Stimulated activated CD8-positive, alpha-beta memory T cell treated with anti-CD3 and anti-CD28 coated beads, Interleukin-4, amount 100 ng/mL, for 1 hour (primary cell): Measurements from ENCODE around the gene PIN1.
"Not testable (repeated sequence)": the region's sequence is repeated elsewhere in the genome, so short reads cannot be mapped to it uniquely, and the experiment has no call there.

ENCODE experiments used
- DNase-seq, 2 donors: peaks; one replicate each; pipeline ENCODE4 v3.0.0-alpha.2; 2020; ENCODE audit warnings: low read depth in 2 of 2, low spot score in 1 of 2

PIN1 gene

DNA sequence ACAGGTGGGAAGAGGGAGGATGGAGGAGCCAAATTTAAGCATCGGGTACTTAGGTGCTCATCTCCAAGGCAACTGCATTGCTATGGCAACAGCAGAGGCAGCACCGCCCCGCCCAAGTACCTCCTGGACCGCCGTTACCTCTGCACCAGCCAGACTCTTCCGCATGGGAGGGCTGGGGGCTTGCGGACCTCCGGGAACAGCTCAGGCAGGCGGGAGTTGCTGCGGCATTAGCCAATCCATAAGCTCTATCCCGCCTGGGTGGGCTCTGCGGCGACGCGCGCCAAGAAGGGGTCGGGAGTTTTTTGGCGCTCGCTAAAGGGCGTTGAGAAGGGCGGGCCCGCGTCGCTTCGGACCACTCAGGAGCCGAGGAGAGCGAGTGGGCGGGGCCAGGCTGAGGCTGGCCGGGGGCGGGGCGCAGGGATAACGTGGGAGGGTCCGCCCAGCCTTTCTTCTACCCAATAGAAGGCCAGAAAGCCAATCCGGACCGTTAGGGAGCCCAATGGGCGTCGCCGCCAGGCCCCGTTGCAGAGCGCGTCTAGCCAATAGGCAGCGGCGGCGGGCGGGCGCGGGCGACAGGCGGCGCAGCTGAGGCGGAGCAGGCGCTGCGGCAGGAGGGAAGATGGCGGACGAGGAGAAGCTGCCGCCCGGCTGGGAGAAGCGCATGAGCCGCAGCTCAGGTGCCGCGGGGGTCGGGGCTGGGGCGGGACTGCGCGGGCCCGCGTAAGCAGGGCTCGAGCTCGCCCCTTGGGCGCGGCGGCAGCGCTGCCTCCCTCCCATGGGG is at the start of gene PIN1:
PIN1 (plus strand) TSS at position 593 of the 781 bp plus-strand sequence; CDS start at position 620, 27 bp downstream.
- peak; percentile 95 to 98 for DNase-seq

DNA sequence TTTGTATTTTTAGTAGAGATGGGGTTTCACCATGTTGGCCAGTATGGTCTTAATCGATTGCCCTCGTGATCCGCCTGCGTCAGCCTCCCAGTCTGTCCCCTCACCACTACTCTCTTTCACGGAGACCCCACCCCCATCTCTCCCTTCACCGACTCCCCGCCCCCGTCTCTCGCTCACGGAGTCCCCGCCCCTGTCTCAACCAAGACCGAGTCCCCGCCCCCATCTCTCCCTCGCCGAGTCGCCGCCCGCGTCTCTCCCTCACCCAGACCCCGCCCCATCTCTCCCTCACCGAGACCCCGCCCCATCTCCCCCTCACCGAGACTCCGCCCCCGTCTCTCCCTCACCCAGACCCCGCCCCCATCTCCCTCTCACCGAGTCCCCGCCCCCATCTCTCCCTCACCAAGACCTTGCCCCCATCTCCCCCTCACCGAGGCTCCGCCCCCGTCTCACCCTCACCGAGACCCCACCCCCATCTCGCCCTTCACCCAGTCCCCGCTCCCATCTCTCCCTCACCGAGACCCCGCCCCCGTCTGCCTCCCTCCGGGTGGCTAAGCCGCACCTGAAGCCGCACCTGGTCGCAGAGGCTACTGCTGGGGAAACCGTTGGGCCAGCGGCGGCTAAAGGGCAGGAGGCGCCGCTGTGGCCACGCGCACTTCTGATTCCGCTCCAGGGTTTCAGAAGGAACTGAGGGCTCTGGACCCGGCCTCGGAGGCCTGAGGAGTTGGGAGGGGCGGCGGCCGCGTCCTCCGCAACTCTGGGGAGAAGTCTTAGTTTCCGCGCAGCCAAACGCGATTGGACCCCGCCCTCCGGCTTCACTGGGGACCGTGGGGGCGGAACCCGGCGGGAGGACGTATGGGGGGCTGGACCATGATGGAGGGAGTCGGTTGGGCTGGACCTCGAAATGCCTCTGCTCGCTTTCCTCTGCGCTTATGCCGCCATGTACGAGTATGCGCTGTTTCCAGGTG is 49.5 kb upstream of the PIN1 start:
- peak; percentile 93 to 94 for DNase-seq

DNA sequence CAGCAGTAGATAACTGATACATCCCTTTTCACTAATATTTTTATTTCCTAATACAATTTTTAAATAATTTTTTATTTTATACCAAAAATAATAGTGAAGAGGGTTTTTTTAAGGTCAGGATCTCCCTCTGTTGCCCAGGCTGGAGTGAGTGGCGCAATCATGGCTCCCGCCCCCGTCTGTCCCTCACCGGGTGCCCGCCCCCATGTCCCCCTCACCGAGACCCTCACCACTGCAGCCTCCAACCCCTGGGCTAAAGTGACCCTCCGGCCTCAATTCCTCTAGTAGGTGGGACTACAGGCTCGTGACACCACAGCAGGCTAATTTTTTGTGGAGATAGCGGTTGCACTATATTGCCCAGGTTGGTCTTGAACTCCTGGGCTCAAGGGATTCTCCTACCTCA is 48.8 kb upstream of the PIN1 start:
- DNase-seq = no peak

DNA sequence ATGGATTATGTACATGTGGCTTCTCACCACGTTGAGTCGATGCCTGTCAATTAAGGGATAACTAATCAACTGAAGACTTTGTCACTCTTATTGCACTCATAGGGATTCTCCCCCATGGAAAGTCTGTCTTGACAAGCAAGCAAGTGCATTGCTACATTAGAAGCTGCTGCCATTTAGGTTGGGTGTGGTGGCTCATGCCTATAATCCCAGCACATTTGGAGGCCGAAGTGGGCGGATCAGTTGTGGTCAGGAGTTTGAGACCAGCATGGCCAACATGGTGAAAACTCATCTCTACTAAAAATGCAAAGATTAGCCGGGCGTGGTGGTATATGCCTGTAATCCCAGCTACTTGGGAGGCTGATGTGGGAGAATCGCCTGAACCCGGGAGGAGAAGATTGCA is 48.3 kb upstream of the PIN1 start:
- no peak for DNase-seq

DNA sequence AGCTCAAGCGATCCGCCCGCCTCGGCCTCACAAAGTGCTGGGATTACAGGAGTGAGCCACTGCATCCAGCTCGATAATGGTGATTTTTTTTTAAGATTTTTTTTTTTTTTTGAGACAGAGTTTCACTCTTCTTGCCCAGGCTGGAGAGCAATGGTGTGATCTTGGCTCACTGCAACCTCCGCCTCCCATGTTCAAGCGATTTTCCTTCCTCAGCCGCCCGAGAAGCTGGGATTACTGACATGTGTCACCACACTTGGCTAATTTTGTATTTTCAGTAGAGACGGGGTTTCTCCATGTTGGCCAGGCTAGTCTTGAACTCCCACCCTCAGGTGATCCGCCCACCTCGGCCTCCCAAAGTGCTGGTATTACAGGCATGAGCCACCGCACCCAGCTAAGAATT is 46.5 kb upstream of the PIN1 start:
- DNase-seq = not testable (repeated sequence)

DNA sequence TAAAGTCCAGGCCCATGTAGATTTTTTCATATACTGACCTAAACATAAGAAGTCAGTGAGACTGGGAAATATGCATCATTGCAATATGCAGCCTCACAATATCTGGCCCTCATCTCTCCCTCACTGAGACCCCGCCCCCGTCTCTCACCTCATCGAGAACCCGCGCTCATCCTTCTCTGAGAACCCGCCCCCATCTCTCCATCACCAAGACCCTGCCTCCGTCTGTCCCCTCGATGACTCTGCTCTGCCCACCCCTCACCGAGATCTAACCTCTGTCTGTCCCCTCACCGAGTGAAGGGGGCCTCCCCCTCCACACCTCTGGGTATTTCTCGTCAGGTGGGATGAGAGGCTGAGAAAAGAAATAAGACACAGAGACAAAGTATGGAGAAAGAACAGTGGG is 46.1 kb upstream of the PIN1 start:
- DNase-seq = no peak

DNA sequence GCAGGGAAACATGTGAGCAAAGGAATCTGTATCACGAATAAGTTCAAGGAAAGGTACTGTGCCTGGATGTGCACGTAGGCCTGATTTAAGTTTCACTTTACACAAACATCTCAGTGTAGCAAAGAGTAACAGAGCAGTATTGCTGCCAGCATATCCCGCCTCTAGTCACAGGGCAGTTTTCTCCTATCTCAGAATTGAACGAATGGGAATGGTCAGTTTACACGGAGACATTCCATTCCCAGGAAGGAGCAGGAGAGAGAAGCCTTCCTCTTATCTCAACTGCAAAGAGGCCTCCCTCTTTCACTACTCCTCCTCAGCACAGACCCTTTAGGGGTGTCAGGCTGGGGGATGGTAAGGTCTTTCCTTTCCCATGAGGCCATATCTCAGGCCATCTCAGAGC is 45.5 kb upstream of the PIN1 start:
- DNase-seq = not testable (repeated sequence)

DNA sequence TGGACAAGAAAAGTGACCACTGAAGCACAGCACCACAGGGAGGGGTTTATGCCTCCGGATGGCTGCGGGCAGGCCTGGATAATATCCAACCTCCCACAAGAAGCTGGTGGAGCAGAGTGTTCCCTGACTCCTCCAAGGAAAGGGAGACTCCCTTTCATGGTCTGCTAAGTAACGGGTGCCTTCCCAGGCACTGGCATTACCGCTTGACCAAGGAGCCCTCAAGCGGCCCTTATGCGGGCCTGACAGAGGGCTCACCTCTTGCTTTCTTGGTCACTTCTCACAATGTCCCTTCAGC is 44.1 kb upstream of the PIN1 start:
- not testable (repeated sequence) for DNase-seq

DNA sequence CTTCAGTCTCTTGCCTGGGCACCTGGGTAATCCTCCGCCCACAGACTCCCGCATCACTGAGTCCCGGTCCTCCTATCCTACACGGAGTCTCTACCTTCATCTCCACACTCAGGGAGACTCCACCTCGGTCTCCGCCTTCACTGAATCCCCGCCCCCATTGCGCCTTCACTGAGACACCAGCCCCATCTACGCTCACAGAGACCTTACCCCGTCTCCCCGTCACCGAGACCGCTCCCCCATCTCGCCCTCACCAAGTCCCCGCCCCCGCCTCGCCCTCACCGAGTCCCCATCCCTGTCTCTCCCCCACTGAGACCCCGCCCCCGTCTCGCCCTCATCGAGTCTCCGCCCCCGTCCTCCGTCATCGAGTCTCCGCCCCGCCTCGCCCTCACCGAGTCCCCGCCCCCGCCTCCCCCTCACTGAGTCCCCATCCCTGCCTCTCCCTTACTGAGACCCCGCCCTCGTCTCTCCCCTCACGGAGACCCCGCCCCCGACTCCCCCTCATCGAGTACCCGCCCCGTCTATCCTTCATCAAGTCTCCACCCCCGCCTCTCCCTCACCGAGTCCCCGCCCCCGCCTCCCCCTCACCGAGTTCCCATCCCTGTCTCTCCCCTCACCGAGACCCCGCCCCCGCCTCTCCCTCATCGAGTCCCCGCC is 43.4 kb upstream of the PIN1 start:
- DNase-seq = peak; percentile 89 to 94

DNA sequence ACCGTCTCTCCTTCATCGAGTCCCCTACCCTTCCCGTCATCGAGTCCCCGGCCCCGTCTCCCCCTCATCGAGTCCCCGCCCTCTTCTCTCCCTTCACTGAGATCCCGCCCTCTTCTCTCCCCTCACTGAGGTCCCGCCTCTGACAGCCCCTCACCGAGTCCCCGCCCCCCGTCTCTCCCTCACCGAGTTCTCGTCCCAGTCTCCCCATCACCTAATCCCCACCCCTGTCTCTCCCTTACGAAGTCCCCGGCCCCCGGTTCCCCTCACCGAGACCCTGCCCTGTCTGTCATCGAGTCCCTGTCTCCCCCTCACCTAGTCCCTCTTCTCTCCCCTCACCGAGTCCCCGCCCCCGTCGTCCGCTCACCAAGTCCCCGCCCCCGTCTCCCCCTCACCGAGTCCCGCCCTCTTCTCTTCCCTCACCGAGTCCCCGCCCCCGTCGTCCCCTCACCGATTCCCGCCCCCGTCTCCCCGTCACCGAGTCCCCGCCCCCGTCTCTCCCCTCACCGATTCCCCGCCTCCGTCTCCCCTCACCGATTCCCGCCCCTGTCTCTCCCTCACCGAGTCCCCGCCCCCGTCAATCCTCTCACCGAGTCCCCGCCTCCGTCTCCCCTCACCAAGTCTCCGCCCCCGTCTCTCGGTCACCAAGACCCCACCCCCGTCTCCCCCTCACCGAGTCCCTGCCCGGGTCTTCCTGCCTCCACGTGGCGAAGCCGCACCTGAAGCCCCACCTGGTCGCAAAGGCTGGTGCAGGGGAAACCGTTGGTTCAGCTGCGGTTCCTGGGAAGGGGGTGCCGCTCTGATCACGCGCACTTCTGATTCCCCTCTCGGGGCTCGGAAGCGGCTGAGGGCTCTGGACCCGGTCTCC is 42.7 kb upstream of the PIN1 start:
- peak; percentile 65 to 92 for DNase-seq

DNA sequence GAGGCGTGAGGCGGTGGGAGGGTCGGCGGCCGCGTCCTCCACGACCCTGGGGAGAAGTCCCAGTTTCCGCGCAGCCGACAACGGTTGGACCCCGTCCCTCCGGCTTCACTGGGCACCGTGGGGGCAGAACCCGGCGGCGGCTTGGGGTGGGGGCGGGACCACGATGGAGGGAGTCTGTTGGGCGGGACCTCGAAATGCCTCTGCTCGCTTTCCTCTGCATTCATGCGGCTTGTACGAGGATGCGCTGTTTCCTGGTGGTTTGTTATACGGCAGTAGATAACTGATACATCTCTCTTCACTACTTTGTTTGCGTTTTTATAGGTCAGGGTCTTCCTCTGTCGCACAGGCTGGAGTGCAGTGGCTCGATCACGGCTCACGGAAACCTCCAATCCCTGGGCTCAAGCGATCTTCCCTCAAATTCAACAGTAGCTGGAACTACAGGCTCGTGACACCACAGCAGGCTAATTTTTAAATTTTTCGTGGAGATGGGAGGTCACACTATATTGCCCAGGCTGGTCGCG is 42.0 kb upstream of the PIN1 start:
- peak; percentile 41 to 44 for DNase-seq

DNA sequence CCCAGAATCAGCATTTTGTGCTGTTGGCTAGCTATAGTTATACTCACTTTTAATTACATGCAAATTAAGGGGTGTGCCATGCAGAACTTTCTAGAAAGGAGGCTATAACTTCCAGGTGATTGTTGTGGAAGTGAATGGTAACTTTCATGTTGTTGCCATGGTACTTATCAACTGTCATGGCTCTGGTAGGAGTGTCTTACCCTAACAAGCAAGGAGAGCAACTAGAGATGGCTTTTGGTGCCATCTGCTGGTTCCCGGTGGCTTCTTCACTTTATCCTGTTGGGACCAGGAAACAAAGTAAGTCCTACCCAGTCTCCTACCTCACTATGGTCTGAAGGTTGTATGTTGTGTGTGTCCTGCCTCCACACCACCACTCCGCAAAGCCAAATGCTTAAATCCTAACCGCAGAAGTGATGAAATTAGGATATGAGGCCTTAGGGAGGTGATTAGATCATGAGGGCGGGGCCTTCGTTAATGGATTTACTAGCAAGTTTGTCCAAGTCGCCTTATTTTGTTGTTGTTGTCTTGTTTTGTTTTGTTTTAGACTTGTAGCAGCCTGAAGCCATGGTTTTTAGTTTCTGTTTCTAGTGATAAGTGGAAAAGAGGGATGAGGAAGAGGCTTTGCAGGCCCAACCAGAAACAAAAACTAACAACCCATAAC is 38.9 kb upstream of the PIN1 start:
- DNase-seq = peak; percentile 47 to 66

DNA sequence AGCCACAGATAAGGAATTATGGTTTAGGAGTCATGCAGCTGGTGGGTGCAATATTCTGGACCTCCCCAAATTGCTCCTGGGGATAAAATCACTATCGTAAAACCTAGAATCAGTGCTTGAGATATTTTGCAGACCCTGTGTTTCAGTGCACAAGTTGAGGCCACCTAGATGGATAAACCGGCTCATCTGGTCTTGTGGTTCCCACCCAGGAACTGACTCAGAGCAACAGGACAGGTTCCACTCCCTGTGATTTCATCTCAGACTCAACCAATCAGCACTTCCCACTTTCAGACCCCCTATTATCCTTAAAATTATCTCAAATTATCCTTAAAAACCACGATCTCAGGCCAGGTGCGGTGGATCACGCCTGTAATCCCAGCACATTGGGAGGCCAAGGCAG is 37.2 kb upstream of the PIN1 start:
- no peak for DNase-seq

DNA sequence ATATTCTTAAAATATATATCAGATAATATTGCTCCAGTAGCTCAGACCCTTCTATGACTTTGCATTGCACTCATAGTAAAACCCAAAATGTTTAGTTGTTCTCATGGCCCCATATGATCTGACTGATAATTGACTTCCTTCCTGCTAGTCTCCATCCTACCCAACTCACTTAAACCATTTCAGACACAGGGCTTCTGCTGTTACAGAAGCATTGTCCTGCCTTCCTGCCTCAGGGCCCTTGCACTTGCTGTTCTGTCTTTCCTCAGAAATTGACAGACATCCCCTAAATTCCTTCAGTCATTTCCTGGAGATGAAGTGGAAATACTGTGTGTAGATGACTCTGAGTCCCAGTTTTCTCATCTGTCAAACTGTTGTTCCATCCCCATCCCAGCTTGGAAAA is 36.0 kb upstream of the PIN1 start:
- DNase-seq = no peak

DNA sequence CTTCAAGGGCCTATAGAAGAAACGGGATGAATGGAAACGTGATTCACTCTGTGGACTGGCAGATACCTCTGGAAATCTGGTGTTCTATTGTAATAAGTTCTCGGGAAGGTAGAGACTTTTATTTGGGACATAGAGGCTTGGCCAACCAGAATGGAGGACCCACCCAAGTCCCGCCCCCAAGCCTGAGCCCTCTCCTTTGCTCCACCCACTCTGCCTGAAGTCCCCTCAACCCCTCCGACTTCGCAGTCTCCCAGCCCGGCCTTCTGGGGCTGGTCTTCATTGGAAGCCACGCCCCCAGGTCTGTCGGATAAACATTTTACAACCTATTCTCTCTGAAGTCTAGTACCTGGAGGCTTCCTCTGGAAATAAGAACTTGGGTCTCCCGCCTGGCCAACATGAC is 33.1 kb upstream of the PIN1 start:
- DNase-seq = no peak

DNA sequence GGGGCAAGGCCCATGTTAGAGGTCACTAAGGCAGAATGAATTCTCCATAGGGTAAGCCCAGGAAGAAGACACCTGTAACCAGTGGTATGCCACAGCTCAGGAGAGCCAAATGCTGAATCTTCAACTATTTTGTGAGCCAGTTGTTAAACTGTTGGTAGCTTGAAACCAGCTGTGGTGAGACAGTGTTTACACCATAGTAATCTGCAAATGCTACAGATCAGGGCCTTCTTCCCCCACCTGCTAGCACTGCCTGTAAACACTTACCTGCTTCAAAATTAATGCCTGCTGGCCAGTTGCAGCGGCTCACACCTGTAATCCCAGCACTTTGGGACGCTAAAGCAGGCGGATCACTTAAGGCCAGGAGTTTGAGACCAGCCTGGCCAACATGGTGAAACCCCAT is 28.3 kb upstream of the PIN1 start:
- no peak for DNase-seq

DNA sequence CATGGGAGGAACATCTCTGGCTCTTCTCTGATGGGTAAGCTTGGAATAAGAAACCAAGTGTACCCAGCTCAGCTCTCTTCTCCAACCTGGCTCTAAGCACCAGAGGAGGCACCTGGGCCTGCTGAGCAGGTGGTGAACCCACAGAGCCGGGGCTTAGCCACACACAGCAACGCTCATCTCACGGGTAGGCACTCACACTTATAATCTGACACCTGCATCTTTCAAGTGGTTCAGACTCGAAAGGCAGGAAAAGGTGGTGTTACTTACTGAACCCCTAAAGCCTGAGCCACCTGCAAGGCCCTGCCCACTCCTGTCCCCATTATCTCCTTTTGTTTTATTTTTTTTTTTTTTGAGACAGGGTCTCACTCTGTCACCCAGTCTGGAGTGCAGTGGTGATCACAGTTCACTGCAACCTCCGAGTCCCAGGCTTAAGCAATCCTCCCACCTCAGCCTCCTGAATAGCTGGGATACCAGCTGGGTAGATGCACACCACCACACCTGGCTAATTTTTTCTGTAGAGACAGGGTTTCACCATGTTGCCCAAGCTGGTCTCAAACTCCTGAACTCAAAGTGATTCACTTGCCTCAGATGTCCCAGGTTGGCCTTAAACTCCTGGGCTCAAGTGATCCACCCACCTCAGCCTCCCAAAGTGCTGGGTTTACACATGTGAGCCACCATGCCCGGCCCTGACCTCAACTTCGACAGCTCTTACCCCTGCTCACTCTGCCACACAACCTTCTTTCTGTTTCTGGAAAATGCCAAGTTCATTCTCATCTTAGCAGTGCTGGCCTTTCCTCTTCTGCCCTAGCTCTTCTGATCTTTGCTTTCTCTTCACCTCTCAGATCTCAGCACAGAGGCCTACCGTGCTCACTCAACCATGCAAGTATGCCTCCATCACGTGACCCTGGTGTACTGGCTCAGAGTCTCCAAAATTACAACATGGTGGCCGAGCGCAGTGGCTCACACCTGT is 26.0 kb upstream of the PIN1 start:
- DNase-seq = no peak

DNA sequence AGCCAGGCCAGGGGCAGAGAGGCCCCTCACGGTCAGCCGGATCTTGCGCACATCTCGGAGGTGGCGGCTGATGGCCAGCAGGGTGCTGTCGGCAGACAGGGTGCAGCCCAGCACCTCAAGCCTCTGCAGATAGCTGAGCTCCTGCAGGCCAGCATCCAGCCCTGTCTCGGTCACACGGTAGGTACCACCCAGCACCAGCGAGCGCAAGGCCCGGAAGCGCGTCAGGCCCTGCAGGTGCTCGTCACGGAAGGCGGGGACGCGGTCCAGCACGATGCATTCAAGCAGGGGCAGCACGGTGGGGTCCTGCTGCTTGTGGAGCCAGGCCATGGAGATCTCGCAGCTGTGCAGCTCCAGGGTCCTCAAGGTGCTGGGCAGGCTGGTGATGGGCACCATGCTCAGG is 24.0 kb upstream of the PIN1 start:
- DNase-seq = no peak

DNA sequence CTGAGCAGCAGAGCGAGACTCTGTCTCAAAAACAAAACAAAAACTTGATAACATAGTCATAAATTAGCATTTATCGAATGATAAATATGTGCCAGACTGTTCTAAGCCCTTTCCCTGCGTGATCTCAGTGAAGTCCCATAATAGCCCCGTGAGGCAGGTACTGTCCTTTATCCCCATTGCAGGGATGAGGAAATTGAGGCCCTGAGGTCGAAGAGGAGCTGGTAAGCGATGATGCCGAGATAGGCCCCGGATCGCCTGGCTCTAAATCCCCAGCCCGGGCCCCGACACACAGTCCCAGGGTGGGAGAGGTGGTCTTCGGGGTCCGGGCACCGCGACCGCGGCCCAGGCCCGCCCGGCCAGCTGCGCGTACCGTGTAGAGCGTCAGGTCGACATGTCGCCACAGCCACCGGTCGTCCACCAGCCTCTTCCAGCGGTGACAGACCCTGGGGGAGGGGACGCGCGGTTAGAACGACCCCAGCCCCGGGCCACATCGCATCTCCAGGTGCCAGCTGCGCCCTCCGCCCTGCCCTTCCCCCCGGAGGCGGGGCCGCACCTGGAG is 16.9 kb upstream of the PIN1 start:
- no peak for DNase-seq
